ENCODE data around the gene ACKR1. TPM values are rescaled to one million over a fixed set of nuclear protein-coding genes. Genes with fewer than 3 reads are reported as not detected.

Gene ACKR1
- total RNA-seq, 1 donor from 2014 or later, result 0.57 TPM

GRCh38 chr1:159211331-159212136 is 6.9 kb downstream of the ACKR1 start:
- Mint-ChIP-seq H3K27me3 (peaks cover 63% of the 10 kb centered on the region), H3K4me1 (ENCODE audit: low read depth) (peaks cover 3% of the 10 kb centered on the region), H3K9me3 (ENCODE audit: low read depth) (no peaks in the 10 kb centered on the region), H3K4me3 (ENCODE audit: low read depth) (no peak overlapping the region), H3K27ac (no peak overlapping the region), H3K36me3 (ENCODE audit: insufficient read depth) (no peaks in the 10 kb centered on the region)
- peak; percentile 93 for TF ChIP-seq CTCF (IDR thresholded peaks at IDR 0.05; ENCODE audit: unreplicated experiment)
- peak; percentile 48 for DNase-seq (ENCODE audit: low spot score, unreplicated experiment)

GRCh38 chr1:159212596-159212995 is 7.9 kb downstream of the ACKR1 start:
- Mint-ChIP-seq H3K4me1 (ENCODE audit: low read depth) (peaks cover 3% of the 10 kb centered on the region), H3K27ac (no peak overlapping the region), H3K36me3 (ENCODE audit: insufficient read depth) (no peaks in the 10 kb centered on the region), H3K9me3 (ENCODE audit: low read depth) (no peaks in the 10 kb centered on the region), H3K4me3 (ENCODE audit: low read depth) (no peak overlapping the region), H3K27me3 (peaks cover 61% of the 10 kb centered on the region)
- TF ChIP-seq CTCF (IDR thresholded peaks at IDR 0.05; ENCODE audit: unreplicated experiment), result no peak
- DNase-seq (ENCODE audit: low spot score, unreplicated experiment), result no peak

- peak; percentile 32 for DNase-seq (ENCODE audit: low spot score, unreplicated experiment)
- Mint-ChIP-seq H3K4me3 (ENCODE audit: low read depth) (no peak overlapping the region), H3K27me3 (peaks cover 51% of the 10 kb centered on the region), H3K36me3 (ENCODE audit: insufficient read depth) (no peaks in the 10 kb centered on the region), H3K27ac (no peak overlapping the region), H3K9me3 (ENCODE audit: low read depth) (no peaks in the 10 kb centered on the region), H3K4me1 (ENCODE audit: low read depth) (peaks cover 3% of the 10 kb centered on the region)
- peak; percentile 92 for TF ChIP-seq CTCF (IDR thresholded peaks at IDR 0.05; ENCODE audit: unreplicated experiment)
Observed at GRCh38 chr1:159214149-159214760, 9.6 kb downstream of the ACKR1 start.

- peaks cover 29% of the 10 kb centered on the region for H3K27me3 Mint-ChIP-seq
- DNase-seq (ENCODE audit: low spot score, unreplicated experiment), result no peak
- no peak overlapping the region for H3K4me3 Mint-ChIP-seq (ENCODE audit: low read depth)
- no peaks in the 10 kb centered on the region for H3K36me3 Mint-ChIP-seq (ENCODE audit: insufficient read depth)
- H3K27ac Mint-ChIP-seq, result no peak overlapping the region
- TF ChIP-seq CTCF (IDR thresholded peaks at IDR 0.05; ENCODE audit: unreplicated experiment), result no peak
- no peaks in the 10 kb centered on the region for H3K9me3 Mint-ChIP-seq (ENCODE audit: low read depth)
- peaks cover 1% of the 10 kb centered on the region for H3K4me1 Mint-ChIP-seq (ENCODE audit: low read depth)
Observed at GRCh38 chr1:159218649-159219636, 14.3 kb downstream of the ACKR1 start.
